ENCODE data around the gene PTX3. TPM values are rescaled to one million over a fixed set of nuclear protein-coding genes. Genes with fewer than 3 reads are reported as not detected.

Gene PTX3
- total RNA-seq (under 1 TPM in 3 of 5 donors, not detected in 2; 0.18 to 0.25 (median 0.20) TPM), total RNA-seq (0 to 0.67 (median 0.21) reads per million in 29 experiments)
- total RNA-seq (2013) = not detected

GRCh38 chr3:157436583-157437291, at the start of gene PTX3:
PTX3 (plus strand) TSS chr3:157436850; CDS start chr3:157436934, 84 bp downstream.
- Mint-ChIP-seq H3K4me1 (peaks cover 3 to 10% (median 5%) of the 10 kb centered on the region in 3 donors), H3K9me3 (no peaks in the 10 kb centered on the region), H3K36me3 (no peaks in the 10 kb centered on the region), H3K27ac (no peak within 1 kb of the TSS), H3K4me3 (peak within 1 kb of the TSS in 1 of 3 donors; percentile 29), H3K27me3 (peaks cover 27 to 41% of the 10 kb centered on the region in 2 donors)
- Histone ChIP-seq H3K4me3 (ENCODE audit: control insufficient read depth in 1 of 2, extremely low read depth in 1 of 2, low read length in 1 of 2) (peak within 1 kb of the TSS in 1 of 2 donors; percentile 39), H3K4me1 (ENCODE audit: control insufficient read depth in 1 of 2, extremely low read depth in 1 of 2, insufficient read depth in 2 of 2, low read length in 2 of 2) (peaks cover 5 to 6% of the 10 kb centered on the region in 2 experiments), H3K27ac (ENCODE audit: low read length) (no peak within 1 kb of the TSS), H3K36me3 (ENCODE audit: control insufficient read depth in 2 of 2, extremely low read depth in 1 of 2, insufficient read depth in 1 of 2, low read length in 1 of 2) (no peaks in the 10 kb centered on the region), H3K9me3 (no peaks in the 10 kb centered on the region), H3K27me3 (replicated peaks in 1 of 2; ENCODE audit: control insufficient read depth in 2 of 2, extremely low read depth in 1 of 2, insufficient read depth in 2 of 2, low read length in 1 of 2) (peaks cover 2 to 16% of the 10 kb centered on the region in 2 experiments)
- no peak for ATAC-seq (replicated peaks in 1 of 4)
- ChIA-PET POLR2A (no interaction called here), CTCF (no interaction called here)
- WGBS (ENCODE audit: insufficient coverage) = 8% methylated on average over 13 of the region's 15 CpGs
- peak in 2 of 35 experiments; percentile 3 to 20 for DNase-seq

GRCh38 chr3:157387708-157388435, 48.8 kb upstream of the PTX3 start:
- H3K27ac Mint-ChIP-seq = no peak overlapping the region

GRCh38 chr3:157388976-157389375, 47.7 kb upstream of the PTX3 start:
- Mint-ChIP-seq H3K27me3 (no peaks in the 10 kb centered on the region), H3K4me3 (no peak overlapping the region), H3K27ac (no peak overlapping the region), H3K36me3 (peaks cover 3% of the 10 kb centered on the region), H3K9me3 (peaks cover 3 to 9% (median 4%) of the 10 kb centered on the region in 3 donors), H3K4me1 (no peaks in the 10 kb centered on the region)
- Histone ChIP-seq H3K9me3 (no peaks in the 10 kb centered on the region), H3K27me3 (replicated peaks in 1 of 2; ENCODE audit: control insufficient read depth in 2 of 2, extremely low read depth in 1 of 2, insufficient read depth in 2 of 2, low read length in 1 of 2) (no peaks in the 10 kb centered on the region), H3K4me1 (ENCODE audit: control insufficient read depth in 1 of 2, extremely low read depth in 1 of 2, insufficient read depth in 2 of 2, low read length in 2 of 2) (no peaks in the 10 kb centered on the region), H3K36me3 (ENCODE audit: control insufficient read depth in 2 of 2, extremely low read depth in 1 of 2, insufficient read depth in 1 of 2, low read length in 1 of 2) (no peaks in the 10 kb centered on the region), H3K4me3 (ENCODE audit: control insufficient read depth in 1 of 2, extremely low read depth in 1 of 2, low read length in 1 of 2) (no peak overlapping the region), H3K27ac (ENCODE audit: low read length) (no peak overlapping the region)
- DNase-seq = no peak
- ATAC-seq (replicated peaks in 1 of 4) = no peak
- CTCF ChIA-PET = no interaction called here
- POLR2A ChIA-PET = no interaction called here

More at GRCh38 chr3:157387708-157388435, 48.8 kb upstream of the PTX3 start:
- Histone ChIP-seq H3K27ac (ENCODE audit: low read length) (no peak overlapping the region), H3K27me3 (replicated peaks in 1 of 2; ENCODE audit: control insufficient read depth in 2 of 2, extremely low read depth in 1 of 2, insufficient read depth in 2 of 2, low read length in 1 of 2) (no peaks in the 10 kb centered on the region), H3K9me3 (no peaks in the 10 kb centered on the region), H3K36me3 (ENCODE audit: control insufficient read depth in 2 of 2, extremely low read depth in 1 of 2, insufficient read depth in 1 of 2, low read length in 1 of 2) (no peaks in the 10 kb centered on the region), H3K4me1 (ENCODE audit: control insufficient read depth in 1 of 2, extremely low read depth in 1 of 2, insufficient read depth in 2 of 2, low read length in 2 of 2) (no peaks in the 10 kb centered on the region), H3K4me3 (ENCODE audit: control insufficient read depth in 1 of 2, extremely low read depth in 1 of 2, low read length in 1 of 2) (no peak overlapping the region)
- ChIA-PET POLR2A (no interaction called here), CTCF (no interaction called here)
- no CpG with 5 or more reads among the region's 3 CpGs for WGBS (ENCODE audit: insufficient coverage)
- no peak overlapping the region for H3K4me3 Mint-ChIP-seq
- H3K9me3 Mint-ChIP-seq = peaks cover 3 to 9% (median 4%) of the 10 kb centered on the region in 3 donors
- ATAC-seq (replicated peaks in 1 of 4) = no peak
- DNase-seq = no peak
- peaks cover 3% of the 10 kb centered on the region for H3K36me3 Mint-ChIP-seq
- H3K27me3 Mint-ChIP-seq = no peaks in the 10 kb centered on the region
- no peaks in the 10 kb centered on the region for H3K4me1 Mint-ChIP-seq

GRCh38 chr3:157390713-157391515, 45.7 kb upstream of the PTX3 start:
- Mint-ChIP-seq H3K27ac (no peak overlapping the region), H3K4me1 (no peaks in the 10 kb centered on the region), H3K36me3 (peaks cover 3% of the 10 kb centered on the region), H3K27me3 (peaks cover 0 to under 1% of the 10 kb centered on the region in 2 donors), H3K9me3 (peaks cover 3 to 9% (median 4%) of the 10 kb centered on the region in 3 donors), H3K4me3 (no peak overlapping the region)
- H3K27ac ChIP-seq (ENCODE audit: low read length) = no peak overlapping the region
- H3K36me3 ChIP-seq (ENCODE audit: control insufficient read depth in 2 of 2, extremely low read depth in 1 of 2, insufficient read depth in 1 of 2, low read length in 1 of 2) = no peaks in the 10 kb centered on the region
- no peaks in the 10 kb centered on the region for H3K4me1 ChIP-seq (ENCODE audit: control insufficient read depth in 1 of 2, extremely low read depth in 1 of 2, insufficient read depth in 2 of 2, low read length in 2 of 2)
- WGBS (ENCODE audit: insufficient coverage) = 76% methylated on average over 5 of the region's 9 CpGs
- no peaks in the 10 kb centered on the region for H3K9me3 ChIP-seq
- CTCF ChIA-PET = no interaction called here
- no peaks in the 10 kb centered on the region for H3K27me3 ChIP-seq (replicated peaks in 1 of 2; ENCODE audit: control insufficient read depth in 2 of 2, extremely low read depth in 1 of 2, insufficient read depth in 2 of 2, low read length in 1 of 2)
- DNase-seq (no peak), ATAC-seq (replicated peaks in 1 of 4) (no peak)
- POLR2A ChIA-PET = no interaction called here
- H3K4me3 ChIP-seq (ENCODE audit: control insufficient read depth in 1 of 2, extremely low read depth in 1 of 2, low read length in 1 of 2) = no peak overlapping the region

GRCh38 chr3:157392104-157392503, 44.5 kb upstream of the PTX3 start:
- no peaks in the 10 kb centered on the region for H3K27me3 ChIP-seq (replicated peaks in 1 of 2; ENCODE audit: control insufficient read depth in 2 of 2, extremely low read depth in 1 of 2, insufficient read depth in 2 of 2, low read length in 1 of 2)
- no peaks in the 10 kb centered on the region for H3K4me1 ChIP-seq (ENCODE audit: control insufficient read depth in 1 of 2, extremely low read depth in 1 of 2, insufficient read depth in 2 of 2, low read length in 2 of 2)
- no peak overlapping the region for H3K4me3 Mint-ChIP-seq
- H3K36me3 ChIP-seq (ENCODE audit: control insufficient read depth in 2 of 2, extremely low read depth in 1 of 2, insufficient read depth in 1 of 2, low read length in 1 of 2) = no peaks in the 10 kb centered on the region
- CTCF ChIA-PET = interaction anchor here in 1 of 2 donors (0.6 kb wide), 1 partner anchor 192 kb away, joined by 3 read pairs; no protein-coding TSS in a partner anchor
- no peaks in the 10 kb centered on the region for H3K9me3 ChIP-seq
- peaks cover 3% of the 10 kb centered on the region for H3K36me3 Mint-ChIP-seq
- WGBS (ENCODE audit: insufficient coverage) = 100% methylated on average over 1 of the region's 4 CpGs
- POLR2A ChIA-PET = no interaction called here
- peaks cover 3 to 9% (median 4%) of the 10 kb centered on the region in 3 donors for H3K9me3 Mint-ChIP-seq
- peaks cover 0 to 3% of the 10 kb centered on the region in 2 donors for H3K27me3 Mint-ChIP-seq
- ATAC-seq (replicated peaks in 1 of 4) = no peak
- H3K4me1 Mint-ChIP-seq = no peaks in the 10 kb centered on the region
- no peak overlapping the region for H3K4me3 ChIP-seq (ENCODE audit: control insufficient read depth in 1 of 2, extremely low read depth in 1 of 2, low read length in 1 of 2)
- no peak overlapping the region for H3K27ac ChIP-seq (ENCODE audit: low read length)
- DNase-seq = no peak
- H3K27ac Mint-ChIP-seq = no peak overlapping the region

- Mint-ChIP-seq H3K36me3 (peaks cover 3% of the 10 kb centered on the region), H3K4me3 (no peak overlapping the region), H3K4me1 (no peaks in the 10 kb centered on the region), H3K27ac (no peak overlapping the region), H3K9me3 (peaks cover 3 to 9% (median 4%) of the 10 kb centered on the region in 3 donors), H3K27me3 (peaks cover 0 to 3% of the 10 kb centered on the region in 2 donors)
- Histone ChIP-seq H3K27ac (ENCODE audit: low read length) (no peak overlapping the region), H3K9me3 (no peaks in the 10 kb centered on the region), H3K4me3 (ENCODE audit: control insufficient read depth in 1 of 2, extremely low read depth in 1 of 2, low read length in 1 of 2) (no peak overlapping the region), H3K36me3 (ENCODE audit: control insufficient read depth in 2 of 2, extremely low read depth in 1 of 2, insufficient read depth in 1 of 2, low read length in 1 of 2) (no peaks in the 10 kb centered on the region), H3K27me3 (replicated peaks in 1 of 2; ENCODE audit: control insufficient read depth in 2 of 2, extremely low read depth in 1 of 2, insufficient read depth in 2 of 2, low read length in 1 of 2) (no peaks in the 10 kb centered on the region), H3K4me1 (ENCODE audit: control insufficient read depth in 1 of 2, extremely low read depth in 1 of 2, insufficient read depth in 2 of 2, low read length in 2 of 2) (no peaks in the 10 kb centered on the region)
- ATAC-seq (replicated peaks in 1 of 4) (no peak), DNase-seq (no peak)
- ChIA-PET POLR2A (no interaction called here), CTCF (no interaction called here)
Measured at GRCh38 chr3:157393113-157393512, 43.5 kb upstream of the PTX3 start.

All from T-cell (primary cell).